Measurements from ENCODE around the gene CA10. TPM values are rescaled to one million over a fixed set of nuclear protein-coding genes. Genes with fewer than 3 reads are reported as not detected.

CA10 gene
- total RNA-seq, 1 experiment from 2014 or later, result 0.46 TPM

DNA sequence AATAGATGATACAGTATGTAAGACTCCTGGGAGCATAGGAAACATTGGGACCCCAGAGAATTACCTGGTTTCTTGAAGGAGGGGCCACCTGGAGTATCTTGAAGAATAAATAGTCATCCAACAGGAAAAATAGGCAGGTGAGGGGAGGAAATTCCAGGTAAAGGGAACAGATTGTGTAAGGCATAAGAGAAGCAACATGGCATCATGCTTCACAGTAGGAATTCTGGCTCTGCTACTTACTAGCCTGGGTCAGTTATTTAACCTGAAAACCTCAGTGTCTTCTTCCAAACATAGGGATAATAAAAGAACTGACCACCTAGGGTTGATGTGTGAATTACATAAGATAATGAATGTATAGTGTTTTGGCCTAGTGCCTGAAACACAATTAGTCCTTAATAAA lies 122.1 kb downstream of the CA10 start:
- no peak for DNase-seq
- H3K9ac ChIP-seq (ENCODE audit: extremely low read depth, insufficient read length, low read length), result no peak overlapping the region
- H3K18ac ChIP-seq (ENCODE audit: insufficient read length, low read depth, low read length), result no peak overlapping the region
- H3K4me1 Mint-ChIP-seq, result peaks cover 8 to 10% of the 10 kb centered on the region in 2 experiments
- no peak overlapping the region for H3K4ac ChIP-seq (ENCODE audit: low read depth, low read length)
- H3K79me2 ChIP-seq (ENCODE audit: insufficient read depth, low read length), result no peaks in the 10 kb centered on the region
- H2BK12ac ChIP-seq (ENCODE audit: insufficient read length, low read depth, low read length), result no peak overlapping the region
- no peak overlapping the region for H3K56ac ChIP-seq (ENCODE audit: insufficient read length, low read depth, low read length)
- H3K36me3 Mint-ChIP-seq (ENCODE audit: insufficient read depth in 1 of 3, low read depth in 3 of 3), result no peaks in the 10 kb centered on the region
- no peak overlapping the region for H3K4me3 Mint-ChIP-seq
- no peak overlapping the region for H3K14ac ChIP-seq (ENCODE audit: insufficient read depth, low read length)
- H4K5ac ChIP-seq (ENCODE audit: insufficient read length, low read depth, low read length), result no peak overlapping the region
- no peaks in the 10 kb centered on the region for H3K27me3 Mint-ChIP-seq (ENCODE audit: low read depth)
- H3K27ac Mint-ChIP-seq, result no peak overlapping the region; a peak in 1 of 7 replicates
- no peak overlapping the region for H3K23ac ChIP-seq (ENCODE audit: insufficient read length, low read depth, low read length)
- no peaks in the 10 kb centered on the region for H3K9me3 ChIP-seq (ENCODE audit: control insufficient read depth, low read depth, low read length)
- no peaks in the 10 kb centered on the region for H3K23me2 ChIP-seq (ENCODE audit: insufficient read length, low read depth, low read length, poor library complexity, severe bottlenecking)
- no peak overlapping the region for H3K27ac ChIP-seq (ENCODE audit: insufficient read length, low read depth, low read length)
- H4K8ac ChIP-seq (replicated peaks; ENCODE audit: insufficient read length, low read depth, low read length), result no peak overlapping the region
- H3K27me3 ChIP-seq (ENCODE audit: insufficient read depth, low read length), result no peaks in the 10 kb centered on the region
- no peak overlapping the region for H2AFZ ChIP-seq (ENCODE audit: low read length)
- no peak overlapping the region for H2BK120ac ChIP-seq (ENCODE audit: low read depth, low read length, poor library complexity, severe bottlenecking)
- no peaks in the 10 kb centered on the region for H4K20me1 ChIP-seq (ENCODE audit: control insufficient read depth, insufficient read depth, insufficient read length)
- no peak overlapping the region for H3K4me2 ChIP-seq (ENCODE audit: insufficient read depth, insufficient read length, low read length)
- no peak overlapping the region for H3T11ph ChIP-seq (ENCODE audit: low read length)
- H4K91ac ChIP-seq (ENCODE audit: insufficient read length, low read depth, low read length), result no peak overlapping the region
- H3K9me3 Mint-ChIP-seq, result no peaks in the 10 kb centered on the region
- H2BK5ac ChIP-seq (ENCODE audit: insufficient read length, low read length), result no peak overlapping the region
- no peak overlapping the region for H2BK15ac ChIP-seq (ENCODE audit: low read depth, low read length)
- no peak overlapping the region for H2BK20ac ChIP-seq (ENCODE audit: low read depth, low read length, poor library complexity, severe bottlenecking)
- no peaks in the 10 kb centered on the region for H3K79me1 ChIP-seq (ENCODE audit: insufficient read depth, low read depth, low read length, poor library complexity, severe bottlenecking)
- H2AK5ac ChIP-seq (ENCODE audit: insufficient read length, low read length), result no peak overlapping the region
- TF ChIP-seq, protein P1, sequence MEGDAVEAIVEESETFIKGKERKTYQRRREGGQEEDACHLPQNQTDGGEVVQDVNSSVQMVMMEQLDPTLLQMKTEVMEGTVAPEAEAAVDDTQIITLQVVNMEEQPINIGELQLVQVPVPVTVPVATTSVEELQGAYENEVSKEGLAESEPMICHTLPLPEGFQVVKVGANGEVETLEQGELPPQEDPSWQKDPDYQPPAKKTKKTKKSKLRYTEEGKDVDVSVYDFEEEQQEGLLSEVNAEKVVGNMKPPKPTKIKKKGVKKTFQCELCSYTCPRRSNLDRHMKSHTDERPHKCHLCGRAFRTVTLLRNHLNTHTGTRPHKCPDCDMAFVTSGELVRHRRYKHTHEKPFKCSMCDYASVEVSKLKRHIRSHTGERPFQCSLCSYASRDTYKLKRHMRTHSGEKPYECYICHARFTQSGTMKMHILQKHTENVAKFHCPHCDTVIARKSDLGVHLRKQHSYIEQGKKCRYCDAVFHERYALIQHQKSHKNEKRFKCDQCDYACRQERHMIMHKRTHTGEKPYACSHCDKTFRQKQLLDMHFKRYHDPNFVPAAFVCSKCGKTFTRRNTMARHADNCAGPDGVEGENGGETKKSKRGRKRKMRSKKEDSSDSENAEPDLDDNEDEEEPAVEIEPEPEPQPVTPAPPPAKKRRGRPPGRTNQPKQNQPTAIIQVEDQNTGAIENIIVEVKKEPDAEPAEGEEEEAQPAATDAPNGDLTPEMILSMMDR (conservative IDR thresholded peaks at IDR 0.05), result no peak
- H3K4me1 ChIP-seq (ENCODE audit: insufficient read depth, low read length), result no peaks in the 10 kb centered on the region

Measured in H9 (cell line).